IMR-90 (cell line): Measurements from ENCODE around the gene TSR1.

Experiments used
- RAD21 ChIP-seq: IDR thresholded peaks from 2 replicates; pipeline ENCODE4 v1.6.1; 2012; ENCODE audit warnings: low read length, improper control_type of control experiment
- TF ChIP-seq, protein P1 (sequence below): conservative IDR thresholded peaks from 2 replicates; pipeline ENCODE4 v1.5.1; 2012; ENCODE audit warnings: mild to moderate bottlenecking, low read depth, low read length, improper control_type of control experiment
- TF ChIP-seq, protein P2 (sequence below): fragments of 150-350 bp; IDR thresholded peaks from 2 replicates; pipeline ENCODE4 v1.6.1; 2016; ENCODE audit warnings: low read depth, mild to moderate bottlenecking, low read length, moderate library complexity, borderline replicate concordance

DNA sequence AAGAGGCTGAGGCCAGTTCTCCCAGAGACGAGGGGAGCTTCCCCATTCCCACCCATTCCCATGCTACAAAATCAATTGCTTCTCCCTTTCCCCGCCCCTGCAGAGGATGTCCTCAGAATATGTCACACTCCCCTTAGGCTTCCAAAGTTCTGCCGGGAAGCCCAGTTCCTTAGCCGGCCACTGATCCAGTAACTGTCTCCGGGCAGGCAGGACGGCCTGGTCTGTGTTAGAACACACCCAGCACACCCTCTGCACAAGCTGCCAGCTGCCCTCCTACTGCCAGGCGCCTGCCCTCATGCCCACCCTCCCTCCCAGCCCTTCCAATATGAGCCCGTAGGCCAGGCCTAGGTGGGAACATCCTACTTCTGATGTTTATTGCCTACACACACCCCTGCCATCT is 32.1 kb upstream of the TSR1 start:
- TF ChIP-seq, protein P1, sequence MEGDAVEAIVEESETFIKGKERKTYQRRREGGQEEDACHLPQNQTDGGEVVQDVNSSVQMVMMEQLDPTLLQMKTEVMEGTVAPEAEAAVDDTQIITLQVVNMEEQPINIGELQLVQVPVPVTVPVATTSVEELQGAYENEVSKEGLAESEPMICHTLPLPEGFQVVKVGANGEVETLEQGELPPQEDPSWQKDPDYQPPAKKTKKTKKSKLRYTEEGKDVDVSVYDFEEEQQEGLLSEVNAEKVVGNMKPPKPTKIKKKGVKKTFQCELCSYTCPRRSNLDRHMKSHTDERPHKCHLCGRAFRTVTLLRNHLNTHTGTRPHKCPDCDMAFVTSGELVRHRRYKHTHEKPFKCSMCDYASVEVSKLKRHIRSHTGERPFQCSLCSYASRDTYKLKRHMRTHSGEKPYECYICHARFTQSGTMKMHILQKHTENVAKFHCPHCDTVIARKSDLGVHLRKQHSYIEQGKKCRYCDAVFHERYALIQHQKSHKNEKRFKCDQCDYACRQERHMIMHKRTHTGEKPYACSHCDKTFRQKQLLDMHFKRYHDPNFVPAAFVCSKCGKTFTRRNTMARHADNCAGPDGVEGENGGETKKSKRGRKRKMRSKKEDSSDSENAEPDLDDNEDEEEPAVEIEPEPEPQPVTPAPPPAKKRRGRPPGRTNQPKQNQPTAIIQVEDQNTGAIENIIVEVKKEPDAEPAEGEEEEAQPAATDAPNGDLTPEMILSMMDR: no peak
- TF ChIP-seq, protein P2, sequence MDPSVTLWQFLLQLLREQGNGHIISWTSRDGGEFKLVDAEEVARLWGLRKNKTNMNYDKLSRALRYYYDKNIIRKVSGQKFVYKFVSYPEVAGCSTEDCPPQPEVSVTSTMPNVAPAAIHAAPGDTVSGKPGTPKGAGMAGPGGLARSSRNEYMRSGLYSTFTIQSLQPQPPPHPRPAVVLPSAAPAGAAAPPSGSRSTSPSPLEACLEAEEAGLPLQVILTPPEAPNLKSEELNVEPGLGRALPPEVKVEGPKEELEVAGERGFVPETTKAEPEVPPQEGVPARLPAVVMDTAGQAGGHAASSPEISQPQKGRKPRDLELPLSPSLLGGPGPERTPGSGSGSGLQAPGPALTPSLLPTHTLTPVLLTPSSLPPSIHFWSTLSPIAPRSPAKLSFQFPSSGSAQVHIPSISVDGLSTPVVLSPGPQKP: no peak
- no peak for TF ChIP-seq RAD21
